SH-SY5Y (cell line): ENCODE results near the gene ZNF808.

Experiments
- GATA2 ChIP-seq: IDR thresholded peaks from 2 replicates; pipeline ENCODE4 v1.6.1; 2011; ENCODE audit warnings: mild to moderate bottlenecking, low read depth, low read length
- GATA3 ChIP-seq: IDR thresholded peaks from 2 replicates; pipeline ENCODE4 v1.6.1; 2011; ENCODE audit warnings: low read depth, mild to moderate bottlenecking, low read length, moderate library complexity

DNA sequence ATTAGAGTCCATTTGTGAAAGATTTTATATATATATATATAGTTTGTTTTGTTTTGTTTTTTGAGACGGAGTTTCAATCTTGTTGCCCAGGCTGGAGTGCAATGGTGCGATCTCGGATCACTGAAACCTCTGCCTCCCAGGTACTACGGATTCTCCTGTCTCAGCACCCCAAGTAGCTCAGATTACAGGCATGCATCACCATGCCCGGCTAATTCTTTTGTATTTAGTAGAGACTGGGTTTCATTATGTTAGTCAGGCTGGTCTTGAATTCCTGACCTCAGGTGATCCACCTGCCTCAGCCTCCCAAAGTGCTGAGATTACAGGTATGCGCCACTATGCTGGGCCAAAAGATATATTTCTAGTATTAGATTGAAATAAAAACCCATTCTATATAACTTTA, 38.7 kb downstream of the ZNF808 start:
- no peak for TF ChIP-seq GATA2
- TF ChIP-seq GATA3: no peak
